Vagina (tissue), 2 donors: ENCODE results near the gene PSMB4.

Source experiments
- POLR2A ChIP-seq, 2 donors: fragments of 450-650 bp; IDR thresholded peaks; one replicate each; pipeline ENCODE4 v1.6.1; 2017; ENCODE audit warnings: antibody characterized with exemption in 2 of 2, mild to moderate bottlenecking in 2 of 2, moderate library complexity in 2 of 2
- POLR2AphosphoS5 ChIP-seq, 2 donors: sonication (generic); formaldehyde crosslinking; IDR thresholded peaks; one replicate each; pipeline ENCODE4 v1.9.0; 2017; ENCODE audit warnings: antibody characterized with exemption in 2 of 2, mild to moderate bottlenecking in 2 of 2, low read depth in 1 of 2; ENCODE audit not compliant: insufficient read depth in 1 of 2
- TF ChIP-seq, protein P1 (sequence below), 3 experiments: fragments of 450-650 bp in 2 of 3; fragments of 200-600 bp in 1 of 3; sonication (generic) in 1 of 3; IDR thresholded peaks; one replicate each; pipeline ENCODE4 v1.5.1; 2017 to 2019; ENCODE audit warnings: antibody characterized with exemption in 3 of 3, mild to moderate bottlenecking in 2 of 3, moderate library complexity in 2 of 3

DNA sequence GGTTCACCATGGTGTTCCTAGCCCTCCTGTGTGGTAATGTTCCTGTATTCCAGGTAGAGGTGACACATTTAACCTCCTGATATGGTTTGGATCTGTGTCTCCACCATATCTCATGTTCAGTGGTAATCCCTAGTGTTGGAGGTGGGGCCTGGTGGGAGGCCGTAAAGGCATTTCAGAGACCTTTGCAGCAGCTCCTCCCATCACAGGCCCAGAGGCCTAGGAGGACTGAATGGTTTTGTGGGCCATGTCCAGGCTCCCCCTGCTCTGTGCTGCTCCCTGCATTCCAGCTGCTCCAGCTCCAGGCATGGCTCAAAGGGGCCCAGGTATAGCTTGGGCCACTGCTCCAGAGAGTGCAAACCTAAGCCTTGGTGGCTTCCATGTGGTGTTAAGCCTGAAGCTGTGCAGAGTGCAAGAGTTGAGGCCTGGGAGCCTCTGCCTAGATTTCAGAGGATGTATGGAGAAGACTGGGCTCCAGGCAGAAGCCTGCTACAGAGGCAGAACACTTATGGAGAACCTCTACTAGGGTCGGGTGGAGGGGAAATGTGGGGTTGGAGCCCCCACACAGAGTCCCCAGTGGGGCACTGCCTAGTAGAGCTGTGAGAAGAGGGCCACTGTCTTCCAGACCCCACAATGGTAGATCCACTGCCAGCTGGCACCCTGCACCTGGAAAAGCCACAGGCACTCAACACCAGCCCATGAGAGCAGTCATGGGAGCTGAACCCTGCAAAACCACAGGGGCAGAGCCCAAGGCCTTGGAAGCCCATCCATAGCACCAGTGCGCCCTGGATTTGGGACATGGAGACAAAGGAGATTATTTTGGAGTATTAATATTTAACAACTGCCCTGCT lies 36.8 kb upstream of the PSMB4 start:
- TF ChIP-seq POLR2AphosphoS5 (IDR thresholded peaks at IDR 0.05; ENCODE audit: insufficient read depth in 1 of 2, low read depth in 1 of 2) (no peak), POLR2A (IDR thresholded peaks at IDR 0.05) (no peak)
- TF ChIP-seq, protein P1, sequence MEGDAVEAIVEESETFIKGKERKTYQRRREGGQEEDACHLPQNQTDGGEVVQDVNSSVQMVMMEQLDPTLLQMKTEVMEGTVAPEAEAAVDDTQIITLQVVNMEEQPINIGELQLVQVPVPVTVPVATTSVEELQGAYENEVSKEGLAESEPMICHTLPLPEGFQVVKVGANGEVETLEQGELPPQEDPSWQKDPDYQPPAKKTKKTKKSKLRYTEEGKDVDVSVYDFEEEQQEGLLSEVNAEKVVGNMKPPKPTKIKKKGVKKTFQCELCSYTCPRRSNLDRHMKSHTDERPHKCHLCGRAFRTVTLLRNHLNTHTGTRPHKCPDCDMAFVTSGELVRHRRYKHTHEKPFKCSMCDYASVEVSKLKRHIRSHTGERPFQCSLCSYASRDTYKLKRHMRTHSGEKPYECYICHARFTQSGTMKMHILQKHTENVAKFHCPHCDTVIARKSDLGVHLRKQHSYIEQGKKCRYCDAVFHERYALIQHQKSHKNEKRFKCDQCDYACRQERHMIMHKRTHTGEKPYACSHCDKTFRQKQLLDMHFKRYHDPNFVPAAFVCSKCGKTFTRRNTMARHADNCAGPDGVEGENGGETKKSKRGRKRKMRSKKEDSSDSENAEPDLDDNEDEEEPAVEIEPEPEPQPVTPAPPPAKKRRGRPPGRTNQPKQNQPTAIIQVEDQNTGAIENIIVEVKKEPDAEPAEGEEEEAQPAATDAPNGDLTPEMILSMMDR (IDR thresholded peaks at IDR 0.05): no peak
